Fibroblast of villous mesenchyme (primary cell): ENCODE measurements around the gene SHANK2. TPM values are rescaled to one million over a fixed set of nuclear protein-coding genes. Genes with fewer than 3 reads are reported as not detected.
A peak's percentile ranks its signal among the peaks of the same experiment; 100 is the strongest.

Experiments used
- DNase-seq: peaks from one replicate; pipeline ENCODE4 v3.0.0-alpha.2; 2010; ENCODE audit warnings: low read depth
- H3K4me3 ChIP-seq: 2 replicates; pipeline ENCODE4 v1.5.1; 2011; ENCODE audit warnings: low read depth, mild to moderate bottlenecking, low read length
- total RNA-seq: library from RNA; depleted of rRNA; stranded (reverse); fragments of >200 nt; gene quantifications from 2 replicates; pipeline ENCODE4 v1.2.3, GENCODE V29; 2012
- TF ChIP-seq, protein P1 (sequence below): IDR thresholded peaks from 2 replicates; pipeline ENCODE4 v1.5.1; 2012; ENCODE audit warnings: low read depth, mild to moderate bottlenecking, low read length; ENCODE audit not compliant: insufficient read depth

SHANK2 gene
- total RNA-seq, result 0.86 and 0.97 TPM in 2 replicates

DNA sequence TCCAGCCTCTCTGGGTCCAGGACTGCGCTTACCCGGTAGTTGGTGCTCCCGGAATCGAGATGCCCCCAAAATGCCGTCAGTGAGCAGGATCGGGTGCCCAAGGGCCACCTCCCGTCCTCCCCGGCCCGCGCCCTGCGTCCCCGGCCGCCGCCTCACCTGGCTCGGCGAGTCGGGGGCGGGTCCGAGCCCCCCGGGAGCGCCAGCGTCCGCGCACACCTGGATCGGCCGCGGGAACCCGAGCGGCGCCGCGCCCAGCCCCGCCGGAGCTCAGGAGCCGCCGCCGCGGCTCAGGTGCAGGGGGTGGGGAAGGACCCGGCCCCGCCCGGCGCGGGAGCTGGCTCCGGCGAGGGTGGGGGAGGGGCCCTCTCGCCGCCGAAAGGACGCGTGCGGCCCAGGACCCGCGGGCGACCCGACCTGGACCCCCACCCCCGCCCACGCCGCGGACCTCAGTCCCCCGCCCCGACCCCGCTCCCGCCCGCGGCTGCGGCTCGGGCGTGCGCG is at the start of gene SHANK2:
SHANK2 (minus strand) TSS at position 309 of the 501 bp plus-strand sequence. CDS start 105,251 bp downstream, outside the sequence.
- no peak for DNase-seq
- TF ChIP-seq, protein P1, sequence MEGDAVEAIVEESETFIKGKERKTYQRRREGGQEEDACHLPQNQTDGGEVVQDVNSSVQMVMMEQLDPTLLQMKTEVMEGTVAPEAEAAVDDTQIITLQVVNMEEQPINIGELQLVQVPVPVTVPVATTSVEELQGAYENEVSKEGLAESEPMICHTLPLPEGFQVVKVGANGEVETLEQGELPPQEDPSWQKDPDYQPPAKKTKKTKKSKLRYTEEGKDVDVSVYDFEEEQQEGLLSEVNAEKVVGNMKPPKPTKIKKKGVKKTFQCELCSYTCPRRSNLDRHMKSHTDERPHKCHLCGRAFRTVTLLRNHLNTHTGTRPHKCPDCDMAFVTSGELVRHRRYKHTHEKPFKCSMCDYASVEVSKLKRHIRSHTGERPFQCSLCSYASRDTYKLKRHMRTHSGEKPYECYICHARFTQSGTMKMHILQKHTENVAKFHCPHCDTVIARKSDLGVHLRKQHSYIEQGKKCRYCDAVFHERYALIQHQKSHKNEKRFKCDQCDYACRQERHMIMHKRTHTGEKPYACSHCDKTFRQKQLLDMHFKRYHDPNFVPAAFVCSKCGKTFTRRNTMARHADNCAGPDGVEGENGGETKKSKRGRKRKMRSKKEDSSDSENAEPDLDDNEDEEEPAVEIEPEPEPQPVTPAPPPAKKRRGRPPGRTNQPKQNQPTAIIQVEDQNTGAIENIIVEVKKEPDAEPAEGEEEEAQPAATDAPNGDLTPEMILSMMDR, result no peak
- peak within 1 kb of the TSS; percentile 66 for H3K4me3 ChIP-seq

DNA sequence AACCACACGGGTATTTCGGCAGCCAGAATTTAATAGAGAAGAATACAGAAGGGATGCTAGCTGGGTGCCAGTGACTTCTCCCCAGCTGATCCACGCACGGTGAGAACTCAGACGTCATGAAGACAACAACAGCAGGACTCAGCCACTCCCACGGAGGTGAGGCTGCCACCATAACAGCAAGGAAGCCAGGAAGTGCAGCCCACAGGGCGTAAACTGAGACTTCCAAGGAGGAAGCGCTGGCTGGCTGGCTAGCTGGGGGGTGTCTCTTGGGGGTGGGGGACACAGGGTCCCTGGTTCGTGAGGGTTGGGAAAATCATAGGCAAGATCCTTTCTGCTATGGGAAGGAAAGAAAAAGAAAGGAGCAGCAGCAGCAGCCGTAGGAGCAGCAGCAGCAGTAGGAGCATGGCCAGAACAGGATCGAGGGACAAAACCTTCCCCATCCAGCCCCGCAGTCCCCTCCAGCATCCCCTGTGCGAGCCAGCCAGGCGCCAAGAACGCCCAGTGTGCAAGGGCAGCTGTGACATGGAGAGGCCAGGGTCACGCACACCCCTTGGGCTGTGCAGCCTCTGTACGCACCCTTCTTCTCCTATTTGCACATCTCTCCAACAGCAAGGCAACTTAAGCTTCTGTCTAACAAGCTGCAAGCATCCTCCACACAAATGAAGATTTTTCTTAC is 49.6 kb upstream of the SHANK2 start:
- TF ChIP-seq, protein P1, result no peak
- no peak overlapping the region for H3K4me3 ChIP-seq
- DNase-seq, result peak; percentile 29

DNA sequence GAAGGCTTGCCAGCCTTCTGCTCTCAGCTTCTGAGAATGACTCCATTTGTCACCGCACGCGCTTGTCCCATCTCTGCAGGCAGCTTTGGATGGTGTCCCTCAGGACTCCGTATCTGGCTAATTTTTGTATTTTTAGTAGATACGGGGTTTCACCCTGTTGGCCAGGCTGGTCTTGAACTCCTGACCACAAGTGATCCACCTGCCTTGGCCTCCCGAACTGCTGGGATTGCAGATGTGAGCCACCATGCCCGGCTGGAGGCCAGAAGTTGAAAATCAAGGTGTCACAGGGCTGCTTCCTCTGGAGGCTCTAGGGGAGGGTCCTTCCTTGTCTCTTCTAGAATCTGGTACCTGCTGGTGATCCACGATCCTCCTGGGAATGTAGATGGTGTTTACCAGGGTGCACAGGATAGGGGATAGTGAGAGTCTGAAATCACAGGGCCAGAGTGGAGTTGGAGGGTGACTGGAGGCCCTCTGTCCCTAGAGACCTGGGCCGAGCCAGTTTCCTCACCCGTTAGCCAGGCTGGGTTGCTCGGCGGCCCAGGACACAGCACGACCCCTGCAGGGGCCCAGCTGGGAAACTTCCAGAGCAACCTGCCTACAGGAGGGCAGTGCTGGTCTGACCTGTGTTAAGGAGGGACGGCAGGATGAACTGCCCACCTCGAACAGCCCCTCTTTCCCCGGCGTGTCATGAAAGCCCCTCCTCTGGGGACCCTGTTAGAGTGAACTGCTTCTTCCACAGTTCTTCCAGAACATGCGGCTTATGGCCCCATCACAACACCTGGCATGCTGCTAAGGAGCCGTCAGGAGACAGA is 48.9 kb upstream of the SHANK2 start:
- no peak overlapping the region for H3K4me3 ChIP-seq
- DNase-seq, result no peak
- TF ChIP-seq, protein P1, result no peak

DNA sequence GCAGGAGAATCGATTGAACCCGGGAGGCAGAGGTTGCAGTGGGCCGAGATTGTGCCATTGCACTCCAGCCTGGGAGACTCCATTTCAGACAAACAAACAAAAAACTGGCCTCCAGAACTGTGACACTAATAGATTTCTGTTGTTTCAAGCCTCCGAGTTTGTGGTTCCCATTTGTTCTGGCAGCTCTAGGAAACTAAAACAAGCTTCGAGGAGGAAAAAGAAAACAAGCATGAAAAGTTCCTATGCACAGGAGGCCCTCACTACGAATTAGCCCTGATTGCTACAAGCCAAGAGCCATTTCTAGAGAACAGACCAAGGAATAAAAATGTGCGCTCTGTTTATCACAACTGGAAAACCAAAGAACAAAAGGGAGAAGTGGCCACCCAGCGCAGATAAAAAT is 47.8 kb upstream of the SHANK2 start:
- peak; percentile 18 for DNase-seq
- TF ChIP-seq, protein P1, result no peak

DNA sequence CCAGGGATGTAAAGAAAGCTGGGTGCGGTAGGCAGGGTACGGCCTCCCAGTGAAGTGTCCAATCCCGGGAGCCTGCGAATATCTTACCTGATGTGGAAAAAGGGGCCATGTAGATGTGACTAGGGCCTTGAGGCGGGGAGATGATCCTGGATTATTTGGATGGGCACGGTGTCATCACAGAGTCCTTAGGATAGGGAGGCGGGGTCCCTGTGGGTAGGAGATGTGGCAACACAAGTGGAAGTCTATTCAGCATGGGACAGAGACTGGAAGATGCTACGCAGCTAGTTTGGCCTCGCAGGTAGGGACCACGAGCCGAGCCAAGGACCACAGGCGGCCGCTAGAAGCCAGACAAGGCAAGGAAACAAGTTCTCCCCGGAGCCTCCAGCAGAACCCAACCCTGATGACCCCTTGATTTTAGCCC is 46.4 kb upstream of the SHANK2 start:
- TF ChIP-seq, protein P1, result no peak
- no peak overlapping the region for H3K4me3 ChIP-seq
- no peak for DNase-seq

More for the DNA sequence above, 47.8 kb upstream of the SHANK2 start:
- H3K4me3 ChIP-seq, result no peak overlapping the region

DNA sequence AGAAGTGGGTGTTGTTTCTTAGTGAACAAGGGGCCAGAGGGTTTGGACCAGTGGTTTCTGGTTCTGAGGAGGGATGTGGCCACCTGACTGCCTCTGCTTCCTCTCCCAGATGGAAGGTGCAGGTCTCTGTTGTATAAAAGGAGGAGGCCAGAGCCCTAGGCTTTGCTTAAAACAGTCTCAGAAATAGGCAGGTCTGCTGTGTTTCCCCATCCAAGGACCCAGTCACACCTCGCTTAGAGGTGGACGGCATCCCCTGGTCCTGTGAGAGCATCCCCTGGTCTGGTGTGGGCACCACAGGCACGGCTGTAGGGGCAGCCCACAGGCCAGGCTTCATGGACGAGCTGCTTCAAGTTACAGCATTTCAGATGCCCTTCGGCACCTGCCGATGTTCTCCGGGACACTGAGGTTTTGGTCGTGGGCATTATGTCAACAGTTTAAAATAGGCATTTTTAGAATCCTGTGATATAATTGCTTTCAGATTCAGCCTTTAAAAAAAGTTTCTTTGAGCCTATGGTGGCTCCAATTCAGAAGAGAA is 45.7 kb upstream of the SHANK2 start:
- TF ChIP-seq, protein P1, result no peak
- H3K4me3 ChIP-seq, result no peak overlapping the region
- DNase-seq, result no peak
